ENCODE data around the gene LHX8.
"Not testable (repeated sequence)": the region's sequence is repeated elsewhere in the genome, so short reads cannot be mapped to it uniquely, and the experiment has no call there.

The LHX8 gene

GRCh38 chr1:75132812-75133619 lies 1.2 kb upstream of the LHX8 start:
- DNase-seq: no peak

GRCh38 chr1:75134647-75135572 lies 722 bp downstream of the LHX8 start:
- no peak for DNase-seq

GRCh38 chr1:75135573-75136194 lies 1.5 kb downstream of the LHX8 start:
- DNase-seq: no peak

GRCh38 chr1:75136195-75136815 lies 2.1 kb downstream of the LHX8 start:
- no peak for DNase-seq

- no peak for DNase-seq
Measured at GRCh38 chr1:75136921-75137641, 2.9 kb downstream of the LHX8 start.

- DNase-seq: no peak
Measured at GRCh38 chr1:75152092-75152491, 17.9 kb downstream of the LHX8 start.

GRCh38 chr1:75159154-75159553 lies 25.0 kb downstream of the LHX8 start:
- DNase-seq: no peak

- DNase-seq: no peak
Measured at GRCh38 chr1:75165264-75165663, 31.1 kb downstream of the LHX8 start.

- DNase-seq: no peak
Measured at GRCh38 chr1:75166821-75167220, 32.6 kb downstream of the LHX8 start.

- no peak for DNase-seq
Measured at GRCh38 chr1:75170011-75170410, 35.8 kb downstream of the LHX8 start.

- no peak for DNase-seq
Measured at GRCh38 chr1:75170981-75171380, 36.8 kb downstream of the LHX8 start.

GRCh38 chr1:75171876-75172275 lies 37.7 kb downstream of the LHX8 start:
- DNase-seq: no peak

GRCh38 chr1:75172556-75172955 lies 38.4 kb downstream of the LHX8 start:
- no peak for DNase-seq

GRCh38 chr1:75174031-75174760 lies 40.0 kb downstream of the LHX8 start:
- no peak for DNase-seq

GRCh38 chr1:75181214-75181955 lies 47.2 kb downstream of the LHX8 start:
- DNase-seq: not testable (repeated sequence)

- no peak for DNase-seq
Measured at GRCh38 chr1:75188892-75189291, 54.7 kb downstream of the LHX8 start.

GRCh38 chr1:75198163-75198562 lies 64.0 kb downstream of the LHX8 start:
- no peak for DNase-seq

- no peak for DNase-seq
Measured at GRCh38 chr1:75198761-75199160, 64.6 kb downstream of the LHX8 start.

GRCh38 chr1:75202751-75203150 lies 68.6 kb downstream of the LHX8 start:
- DNase-seq: no peak

GRCh38 chr1:75203415-75204277 lies 69.5 kb downstream of the LHX8 start:
- DNase-seq: no peak

Data from stimulated activated CD4-positive, alpha-beta T cell treated with anti-CD3 and anti-CD28 coated beads, Interleukin-4, amount 100 ng/mL, for 4 hours (primary cell).